SIG-M5 treated with dmso at 0.1 percent for 504 hours (cell line): Measurements from ENCODE around the gene CCDC144A.
"Not testable (repeated sequence)": the region's sequence is repeated elsewhere in the genome, so short reads cannot be mapped to it uniquely, and the experiment has no call there.

Source experiments
- DNase-seq: peaks from one replicate; lab custom pipeline; 2025; ENCODE audit not compliant: unreplicated experiment; lab: John Stamatoyannopoulos, UW

CCDC144A gene

GRCh38 chr17:16750515-16750914 is 60.5 kb downstream of the CCDC144A start:
- not testable (repeated sequence) for DNase-seq

- DNase-seq, result peak; percentile 9
These were observed 61.3 kb downstream of the CCDC144A start for GRCh38 chr17:16751224-16751923.

- DNase-seq, result not testable (repeated sequence)
These were observed 61.9 kb downstream of the CCDC144A start for GRCh38 chr17:16751924-16752287.

- DNase-seq, result not testable (repeated sequence)
These were observed 67.5 kb downstream of the CCDC144A start for GRCh38 chr17:16757520-16757919.

- DNase-seq, result not testable (repeated sequence)
These were observed 68.1 kb downstream of the CCDC144A start for GRCh38 chr17:16758177-16758576.

GRCh38 chr17:16768290-16769175 is 78.5 kb downstream of the CCDC144A start:
- not testable (repeated sequence) for DNase-seq

GRCh38 chr17:16772394-16773145 is 82.5 kb downstream of the CCDC144A start:
- DNase-seq, result not testable (repeated sequence)

- DNase-seq, result not testable (repeated sequence)
These were observed 83.1 kb downstream of the CCDC144A start for GRCh38 chr17:16773146-16773522.

- not testable (repeated sequence) for DNase-seq
These were observed 97.8 kb downstream of the CCDC144A start for GRCh38 chr17:16787851-16788250.

- not testable (repeated sequence) for DNase-seq
These were observed 99.0 kb downstream of the CCDC144A start for GRCh38 chr17:16788889-16789536.

- DNase-seq, result not testable (repeated sequence)
These were observed 99.6 kb downstream of the CCDC144A start for GRCh38 chr17:16789622-16790021.

GRCh38 chr17:16790313-16790871 is 100.4 kb downstream of the CCDC144A start:
- DNase-seq, result not testable (repeated sequence)

GRCh38 chr17:16794215-16794614 is 104.2 kb downstream of the CCDC144A start:
- DNase-seq, result not testable (repeated sequence)

GRCh38 chr17:16795894-16796293 is 105.9 kb downstream of the CCDC144A start:
- DNase-seq, result not testable (repeated sequence)

- not testable (repeated sequence) for DNase-seq
These were observed 114.8 kb downstream of the CCDC144A start for GRCh38 chr17:16804851-16805250.

GRCh38 chr17:16806599-16806998 is 116.6 kb downstream of the CCDC144A start:
- not testable (repeated sequence) for DNase-seq

GRCh38 chr17:16807620-16808019 is 117.6 kb downstream of the CCDC144A start:
- not testable (repeated sequence) for DNase-seq

GRCh38 chr17:16810236-16810635 is 120.2 kb downstream of the CCDC144A start:
- DNase-seq, result not testable (repeated sequence)

GRCh38 chr17:16812126-16812525 is 122.1 kb downstream of the CCDC144A start:
- not testable (repeated sequence) for DNase-seq

- DNase-seq, result no peak
These were observed 124.4 kb downstream of the CCDC144A start for GRCh38 chr17:16814439-16814838.
